ENCODE data around the gene BET1L.
A peak's percentile ranks its signal among the peaks of the same experiment; 100 is the strongest.
"Not testable (repeated sequence)": the region's sequence is repeated elsewhere in the genome, so short reads cannot be mapped to it uniquely, and the experiment has no call there.

Gene BET1L

DNA sequence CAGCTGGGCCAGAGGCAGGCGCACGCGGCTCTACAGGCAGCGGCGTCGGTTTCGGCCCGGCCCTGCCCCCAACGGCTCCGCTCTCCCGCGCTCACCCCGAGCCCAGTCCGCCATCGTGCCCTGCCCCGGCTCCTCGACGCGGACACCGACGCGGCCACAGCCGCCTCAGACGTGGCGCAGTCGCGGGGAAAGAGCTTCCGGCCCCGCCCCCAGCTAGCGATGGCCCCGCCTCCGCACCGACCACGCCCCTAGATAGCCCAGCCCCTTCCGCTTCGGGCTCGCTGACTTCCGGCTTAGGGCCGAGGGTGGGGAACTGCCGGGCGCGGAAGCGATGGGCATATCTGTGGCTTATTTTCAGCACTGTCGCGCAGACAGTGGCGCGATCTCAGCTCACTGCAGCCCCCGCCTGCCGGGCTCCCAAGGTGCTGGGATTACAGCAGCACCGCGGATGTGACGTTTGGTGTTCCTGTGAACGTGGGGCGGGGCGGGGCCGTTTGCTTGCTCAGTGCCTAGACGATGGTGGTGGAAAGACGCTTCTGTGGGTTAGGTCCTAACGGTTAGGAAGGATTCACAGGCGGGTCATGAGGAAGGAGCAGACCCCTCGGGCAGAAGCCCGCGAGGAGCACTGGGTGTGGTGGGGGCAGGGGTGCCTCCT, at the start of gene BET1L, which contains the start of gene RIC8A:
TSS of gene BET1L (minus strand) at position 192 of the 655 bp plus-strand sequence. CDS start at position 114, 78 bp downstream.
TSS of gene RIC8A (plus strand) at position 501 of the 655 bp plus-strand sequence. CDS start 1,147 bp downstream, outside the sequence.
- peak; percentile 93 for DNase-seq (ENCODE audit: low read depth)

DNA sequence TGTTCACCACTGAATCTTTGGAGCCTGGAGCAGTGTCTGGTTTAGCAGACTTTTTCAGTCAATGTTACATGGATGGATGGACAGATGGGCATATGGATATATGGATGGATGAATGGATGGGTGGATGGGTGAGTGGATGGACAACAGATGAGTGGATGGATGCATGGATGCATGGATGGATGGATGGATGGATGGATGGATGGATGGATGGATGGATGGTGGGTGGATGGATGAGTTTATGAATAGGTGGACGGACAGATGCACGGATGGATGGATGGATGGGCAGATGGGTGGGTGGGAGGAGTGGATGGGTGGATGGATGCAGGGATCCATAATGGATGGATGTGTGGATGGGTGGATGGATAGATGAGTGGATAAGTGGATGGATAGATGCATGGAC, 48.6 kb upstream of the BET1L start:
- DNase-seq (ENCODE audit: low read depth) = no peak

GRCh38 chr11:255176-255575, 48.0 kb upstream of the BET1L start:
- no peak for DNase-seq (ENCODE audit: low read depth)

- no peak for DNase-seq (ENCODE audit: low read depth)
Measured at GRCh38 chr11:253886-254270, 46.7 kb upstream of the BET1L start.

- no peak for DNase-seq (ENCODE audit: low read depth)
Measured at GRCh38 chr11:253160-253885, 46.1 kb upstream of the BET1L start.

- no peak for DNase-seq (ENCODE audit: low read depth)
Measured at GRCh38 chr11:252666-253065, 45.5 kb upstream of the BET1L start.

DNA sequence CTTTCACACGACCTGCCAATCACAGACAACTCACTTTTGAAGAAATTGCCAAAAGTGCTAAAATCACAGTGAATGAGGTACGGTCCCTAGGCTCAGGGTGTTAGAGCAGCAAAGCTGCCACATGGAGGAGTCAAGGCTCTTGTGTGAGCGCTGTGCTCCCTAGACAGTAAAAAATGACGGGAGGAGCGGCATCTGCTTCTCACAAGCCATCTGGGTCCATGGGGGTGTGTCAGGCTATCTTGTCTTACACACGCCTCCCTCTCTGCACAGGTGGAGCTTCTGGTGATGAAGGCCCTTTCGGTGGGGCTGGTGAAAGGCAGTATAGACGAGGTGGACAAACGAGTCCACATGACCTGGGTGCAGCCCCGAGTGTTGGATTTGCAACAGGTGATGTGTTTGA, 44.4 kb upstream of the BET1L start:
- DNase-seq (ENCODE audit: low read depth) = no peak

DNA sequence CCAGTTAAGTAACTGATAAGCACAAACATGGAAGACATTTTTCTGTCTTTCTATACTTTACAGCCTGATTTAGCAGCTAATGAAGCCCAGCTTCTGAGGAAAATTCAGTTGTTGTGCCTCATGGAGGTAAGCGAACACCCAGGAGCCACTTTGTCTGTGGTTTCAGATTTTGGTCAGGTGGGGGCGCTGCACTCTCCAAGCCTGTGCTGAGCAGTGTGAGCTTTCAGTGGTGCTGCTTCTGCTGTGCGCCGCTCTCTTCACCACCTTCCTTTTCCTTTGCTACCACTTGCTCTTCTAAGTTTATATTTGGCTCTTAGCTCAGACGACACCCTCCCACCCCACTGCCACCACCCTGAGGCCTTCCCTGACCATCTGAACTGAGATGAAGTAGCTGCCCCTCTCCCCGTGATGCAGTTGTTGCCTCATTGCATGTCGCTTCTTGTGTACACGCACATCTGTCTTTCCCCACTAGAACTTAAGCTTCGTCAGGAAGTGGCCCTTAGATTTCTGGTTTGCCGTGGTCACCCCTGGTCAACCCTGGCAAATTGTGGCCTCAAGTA, 43.6 kb upstream of the BET1L start:
- no peak for DNase-seq (ENCODE audit: low read depth)

DNA sequence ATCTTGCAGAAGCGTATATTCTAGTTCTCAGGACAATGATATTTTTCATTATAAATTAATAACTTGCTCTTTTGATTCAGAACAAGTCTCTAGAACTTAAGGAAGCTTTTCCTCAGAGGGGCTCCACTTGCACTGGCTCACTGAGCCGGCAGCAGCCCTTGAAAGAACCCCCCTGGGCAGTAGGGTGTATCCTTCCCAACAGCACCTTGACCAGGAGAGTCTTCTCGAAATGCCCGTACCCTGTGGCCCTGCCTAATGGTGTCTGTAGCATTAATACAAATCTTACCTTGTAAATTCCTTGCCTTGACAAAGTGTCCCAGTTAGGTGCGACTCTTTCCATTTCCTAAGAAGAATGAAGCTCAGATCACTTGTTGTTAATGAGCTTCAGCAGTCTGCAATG, 43.1 kb upstream of the BET1L start:
- no peak for DNase-seq (ENCODE audit: low read depth)

GRCh38 chr11:249062-249461, 41.9 kb upstream of the BET1L start:
- DNase-seq (ENCODE audit: low read depth) = no peak

DNA sequence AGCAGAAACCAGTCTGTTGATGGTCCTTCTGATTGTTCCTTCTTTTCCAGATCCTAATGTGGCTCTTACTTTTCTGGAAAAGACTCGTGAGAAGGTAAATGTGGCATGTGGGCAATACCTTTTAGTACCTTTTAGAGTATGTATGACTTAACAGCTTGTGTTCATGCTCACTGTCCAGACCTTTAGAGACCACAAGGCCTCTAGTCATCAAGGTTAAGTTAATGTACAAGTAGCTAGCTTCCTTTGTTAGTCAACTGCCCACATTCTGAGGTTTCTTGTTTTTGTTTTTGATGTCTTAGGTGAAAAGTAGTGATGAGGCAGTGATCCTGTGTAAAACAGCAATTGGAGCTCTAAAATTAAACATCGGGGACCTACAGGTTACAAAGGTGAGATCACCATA, 37.2 kb upstream of the BET1L start:
- DNase-seq (ENCODE audit: low read depth) = no peak

GRCh38 chr11:241634-242033, 34.4 kb upstream of the BET1L start:
- DNase-seq (ENCODE audit: low read depth) = no peak

- DNase-seq (ENCODE audit: low read depth) = no peak
Measured at GRCh38 chr11:240315-240714, 33.1 kb upstream of the BET1L start.

DNA sequence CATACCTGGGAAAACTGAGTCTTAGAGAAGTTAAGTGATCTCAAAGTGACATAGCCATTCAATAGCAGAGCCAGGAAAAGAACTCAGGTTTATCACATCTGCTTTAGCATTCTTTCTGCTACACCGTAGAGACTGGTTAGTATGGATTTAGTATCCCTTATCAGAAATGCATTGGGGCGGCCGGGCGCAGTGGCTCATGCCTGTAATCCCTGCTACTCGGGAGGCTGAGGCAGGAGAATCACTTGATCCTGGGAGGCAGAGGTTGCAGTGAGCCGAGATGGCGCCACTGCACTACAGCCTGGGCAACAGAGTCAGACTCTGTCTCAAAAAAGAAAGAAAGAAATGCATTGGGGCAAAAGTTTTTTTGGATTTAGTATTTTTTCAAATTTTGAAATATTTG, 31.1 kb upstream of the BET1L start:
- DNase-seq (ENCODE audit: low read depth) = not testable (repeated sequence)

DNA sequence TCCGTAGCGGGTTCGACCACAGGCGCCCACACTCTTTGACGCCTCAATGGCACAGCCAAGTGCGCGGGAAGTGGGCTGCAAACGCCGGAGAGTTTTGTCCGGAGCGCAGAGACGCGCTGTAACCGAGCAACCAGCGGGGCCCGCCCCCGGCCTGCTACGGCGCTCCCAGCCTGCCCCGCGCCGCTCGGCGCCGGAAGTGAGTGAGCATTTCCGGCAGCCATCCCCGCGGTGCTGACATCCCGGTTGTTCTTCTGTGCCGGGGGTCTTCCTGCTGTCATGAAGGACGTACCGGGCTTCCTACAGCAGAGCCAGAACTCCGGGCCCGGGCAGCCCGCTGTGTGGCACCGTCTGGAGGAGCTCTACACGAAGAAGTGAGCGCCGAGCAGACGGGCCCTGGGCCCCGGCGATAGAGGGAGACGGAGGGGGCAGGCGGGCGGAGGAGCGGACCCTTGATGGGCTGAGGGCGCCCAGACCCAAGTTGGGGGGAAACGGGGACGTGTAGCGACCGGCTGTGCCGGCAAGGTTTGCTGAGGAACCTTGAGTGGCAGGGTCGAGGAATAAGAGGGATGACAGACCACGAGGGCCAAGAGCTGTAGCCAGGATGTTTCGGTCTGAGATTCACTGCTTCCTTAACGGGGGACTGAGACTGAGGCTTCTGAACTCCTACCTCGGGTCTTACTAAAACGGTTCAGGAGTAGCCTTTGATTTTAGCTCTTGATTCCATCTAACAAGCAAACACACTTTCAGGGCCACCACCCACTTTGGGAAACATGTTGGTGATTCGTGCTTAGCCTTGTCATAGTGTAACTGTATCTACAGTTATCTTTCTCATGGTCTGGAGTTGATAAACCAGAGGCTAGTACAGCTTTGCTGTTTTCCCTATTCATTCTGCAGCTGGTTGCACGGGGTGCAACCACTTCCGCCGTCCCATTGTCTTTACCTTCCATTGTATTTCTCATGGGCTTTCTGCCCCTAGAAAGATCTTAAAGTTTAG, 29.9 kb upstream of the BET1L start, which contains the start of gene PSMD13:
TSS of gene PSMD13 (plus strand) at position 203 of the 994 bp plus-strand sequence. CDS start at position 277, 74 bp downstream.
- peak; percentile 27 for DNase-seq (ENCODE audit: low read depth)

DNA sequence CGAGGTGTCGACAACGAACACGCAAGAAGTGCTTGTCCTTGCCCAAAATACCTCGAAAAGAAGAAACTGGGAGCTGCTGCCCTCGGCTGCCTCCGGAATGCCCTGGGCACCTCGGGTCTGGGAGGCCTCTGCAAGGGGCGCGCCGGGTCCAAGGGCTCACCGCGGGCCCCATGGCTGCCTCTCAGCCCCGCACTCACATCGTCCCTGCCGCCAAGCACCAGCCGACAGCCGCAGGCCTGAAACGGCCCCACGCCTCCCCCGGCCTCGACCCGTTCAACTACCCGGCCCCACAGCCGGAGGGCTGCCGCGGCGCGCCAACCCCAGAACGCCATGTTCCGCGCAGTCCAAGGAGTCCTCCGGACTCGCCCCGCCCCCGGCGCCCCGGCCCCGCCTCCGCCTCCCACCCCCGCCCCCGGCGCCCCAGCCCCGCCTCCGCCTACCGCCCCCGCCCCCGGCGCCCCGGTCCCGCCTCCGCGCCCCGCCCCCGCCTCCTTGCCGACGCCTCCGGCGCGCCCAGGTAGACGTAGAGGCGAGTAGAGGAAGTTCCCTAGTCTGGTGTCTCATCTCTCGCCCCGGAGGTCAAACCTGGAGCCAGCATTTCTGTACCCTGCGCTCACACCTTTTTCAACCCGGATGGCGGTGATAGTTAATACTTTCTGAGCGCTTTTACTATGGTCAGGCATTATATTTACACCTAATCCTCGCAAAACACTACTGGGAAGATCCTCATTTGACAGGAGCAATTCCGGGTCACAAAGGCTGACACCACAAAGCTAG, 29.0 kb upstream of the BET1L start, which contains the start of gene SIRT3:
TSS of gene SIRT3 (minus strand) at position 346 of the 777 bp plus-strand sequence. CDS start at position 332, 14 bp downstream.
- DNase-seq (ENCODE audit: low read depth) = peak; percentile 29

- no peak for DNase-seq (ENCODE audit: low read depth)
Measured at GRCh38 chr11:235609-235996, 28.4 kb upstream of the BET1L start.

DNA sequence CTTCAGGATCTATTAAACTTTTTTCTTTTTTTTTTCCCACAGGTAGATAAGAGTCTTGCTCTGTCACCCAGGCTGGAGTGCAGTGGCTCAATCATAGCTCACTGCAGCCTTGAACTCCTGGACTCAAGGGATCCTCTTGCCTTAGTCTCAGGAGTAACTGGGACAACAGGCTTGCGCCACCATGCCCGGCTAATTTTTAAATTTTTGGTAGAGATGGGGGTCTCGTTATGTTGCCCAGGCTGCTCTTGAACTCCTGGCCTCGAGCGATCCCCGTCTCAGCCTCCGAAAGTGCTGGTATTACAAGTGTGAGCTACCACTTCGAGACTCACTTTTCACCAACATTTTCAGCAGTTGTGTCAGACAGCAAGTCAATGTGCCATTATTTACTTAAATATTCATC, 28.0 kb upstream of the BET1L start:
- no peak for DNase-seq (ENCODE audit: low read depth)

- no peak for DNase-seq (ENCODE audit: low read depth)
Measured at GRCh38 chr11:232783-233565, 25.8 kb upstream of the BET1L start.

DNA sequence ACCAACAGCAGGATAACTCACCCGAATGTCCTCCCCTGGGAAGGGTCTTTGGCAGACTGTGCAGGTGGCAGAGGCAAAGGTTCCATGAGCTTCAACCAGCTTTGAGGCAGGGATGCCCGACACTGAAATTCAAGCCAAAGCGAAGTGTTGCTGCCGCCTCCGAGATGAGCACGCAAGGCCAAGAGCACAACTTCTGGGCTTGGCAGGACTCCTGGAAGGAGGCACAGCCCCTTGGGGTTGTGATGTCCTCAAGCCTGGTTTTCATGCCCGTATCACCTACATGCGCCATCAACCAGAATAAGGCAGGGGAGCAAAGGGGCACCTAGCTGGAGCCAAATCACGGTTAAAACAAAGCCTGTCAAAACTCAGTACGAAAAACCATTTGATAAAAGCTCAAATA, 23.2 kb upstream of the BET1L start:
- DNase-seq (ENCODE audit: low read depth) = no peak
